ENCODE results near the gene ARHGAP23. TPM values are rescaled to one million over a fixed set of nuclear protein-coding genes. Genes with fewer than 3 reads are reported as not detected.

Gene ARHGAP23
- total RNA-seq, 1 experiment from 2014 or later, result 83.5 TPM

DNA sequence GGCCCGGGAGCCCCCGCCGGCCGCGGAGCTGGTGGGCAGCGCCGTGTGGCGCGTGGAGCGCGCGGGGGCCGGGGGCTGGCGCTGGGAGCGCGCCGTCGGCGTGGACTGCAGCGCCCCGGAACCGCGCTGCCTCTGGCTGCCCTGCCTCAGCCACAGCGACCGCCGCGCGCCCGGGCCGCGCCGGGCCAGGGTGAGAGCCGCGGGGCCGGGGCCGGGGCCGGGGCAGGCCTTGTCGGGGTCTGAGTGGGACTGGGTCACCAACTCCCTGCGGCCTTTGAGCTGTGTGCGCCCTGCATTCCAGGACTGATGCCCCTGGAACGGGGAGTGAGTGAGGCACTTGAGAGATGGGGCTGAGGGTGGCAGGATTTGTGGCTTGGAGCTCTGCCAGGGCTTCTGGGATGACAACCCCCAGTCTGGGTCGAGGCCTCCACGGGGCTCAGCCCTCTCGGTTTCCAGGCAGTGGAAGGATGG lies 25.7 kb downstream of the ARHGAP23 start:
- Mint-ChIP-seq H3K27me3 (ENCODE audit: insufficient read depth, unreplicated experiment) (peaks cover 8% of the 10 kb centered on the region), H3K9me3 (ENCODE audit: unreplicated experiment) (no peaks in the 10 kb centered on the region), H3K4me3 (ENCODE audit: unreplicated experiment) (peak overlapping the region; percentile 73), H3K36me3 (ENCODE audit: insufficient read depth, unreplicated experiment) (peaks cover 32% of the 10 kb centered on the region), H3K27ac (ENCODE audit: unreplicated experiment) (no peak overlapping the region), H3K4me1 (ENCODE audit: low read depth, unreplicated experiment) (peaks cover 46% of the 10 kb centered on the region)
- Histone ChIP-seq H3K4me1 (peaks cover 61% of the 10 kb centered on the region), H3K27me3 (replicated peaks; ENCODE audit: control insufficient read depth, insufficient read depth, low read length) (no peaks in the 10 kb centered on the region), H3K4me3 (ENCODE audit: low read depth, low read length) (peak overlapping the region; percentile 53), H3K9me3 (no peaks in the 10 kb centered on the region), H3K36me3 (ENCODE audit: control insufficient read depth, insufficient read depth, low read length) (no peaks in the 10 kb centered on the region)
- ChIA-PET POLR2A (no interaction called here), CTCF (interaction anchor here (1.1 kb wide), 1 partner anchor 105 kb away, joined by 4 read pairs; no protein-coding TSS in a partner anchor)
- intact Hi-C loops (cut with micrococcal nuclease; ENCODE audit: unreplicated experiment), result no loop called here
- TF ChIP-seq, protein P1, sequence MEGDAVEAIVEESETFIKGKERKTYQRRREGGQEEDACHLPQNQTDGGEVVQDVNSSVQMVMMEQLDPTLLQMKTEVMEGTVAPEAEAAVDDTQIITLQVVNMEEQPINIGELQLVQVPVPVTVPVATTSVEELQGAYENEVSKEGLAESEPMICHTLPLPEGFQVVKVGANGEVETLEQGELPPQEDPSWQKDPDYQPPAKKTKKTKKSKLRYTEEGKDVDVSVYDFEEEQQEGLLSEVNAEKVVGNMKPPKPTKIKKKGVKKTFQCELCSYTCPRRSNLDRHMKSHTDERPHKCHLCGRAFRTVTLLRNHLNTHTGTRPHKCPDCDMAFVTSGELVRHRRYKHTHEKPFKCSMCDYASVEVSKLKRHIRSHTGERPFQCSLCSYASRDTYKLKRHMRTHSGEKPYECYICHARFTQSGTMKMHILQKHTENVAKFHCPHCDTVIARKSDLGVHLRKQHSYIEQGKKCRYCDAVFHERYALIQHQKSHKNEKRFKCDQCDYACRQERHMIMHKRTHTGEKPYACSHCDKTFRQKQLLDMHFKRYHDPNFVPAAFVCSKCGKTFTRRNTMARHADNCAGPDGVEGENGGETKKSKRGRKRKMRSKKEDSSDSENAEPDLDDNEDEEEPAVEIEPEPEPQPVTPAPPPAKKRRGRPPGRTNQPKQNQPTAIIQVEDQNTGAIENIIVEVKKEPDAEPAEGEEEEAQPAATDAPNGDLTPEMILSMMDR (IDR thresholded peaks at IDR 0.05; ENCODE audit: insufficient read depth in 1 of 2, low read depth in 1 of 2, low read length in 1 of 2, severe bottlenecking in 1 of 2, unreplicated experiment in 1 of 2), result no peak
- BruUV-seq (replicated peaks), result no TSS peak
- no peak for DNase-seq

DNA sequence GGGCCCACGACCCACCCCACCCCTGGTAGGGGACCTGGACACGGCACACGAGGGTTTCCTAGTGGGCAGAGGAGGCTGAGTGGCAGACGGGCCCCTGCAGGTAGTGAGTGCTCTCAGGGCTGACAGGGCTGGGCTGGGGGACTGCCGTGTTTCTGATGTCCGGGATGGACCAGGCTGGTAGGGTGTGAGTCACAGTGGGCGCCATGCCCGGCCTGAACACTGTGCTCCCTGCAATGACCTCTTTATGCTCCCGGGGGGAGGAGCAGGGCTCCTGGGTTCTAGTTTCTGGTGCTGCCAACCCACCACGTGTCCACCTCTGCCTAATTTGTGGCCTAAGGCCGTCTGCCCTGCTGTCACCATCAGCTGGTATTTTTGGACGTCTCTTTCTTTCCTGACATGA lies 26.3 kb downstream of the ARHGAP23 start:
- Histone ChIP-seq H3K4me1 (peaks cover 56% of the 10 kb centered on the region), H3K27me3 (replicated peaks; ENCODE audit: control insufficient read depth, insufficient read depth, low read length) (no peaks in the 10 kb centered on the region)

DNA sequence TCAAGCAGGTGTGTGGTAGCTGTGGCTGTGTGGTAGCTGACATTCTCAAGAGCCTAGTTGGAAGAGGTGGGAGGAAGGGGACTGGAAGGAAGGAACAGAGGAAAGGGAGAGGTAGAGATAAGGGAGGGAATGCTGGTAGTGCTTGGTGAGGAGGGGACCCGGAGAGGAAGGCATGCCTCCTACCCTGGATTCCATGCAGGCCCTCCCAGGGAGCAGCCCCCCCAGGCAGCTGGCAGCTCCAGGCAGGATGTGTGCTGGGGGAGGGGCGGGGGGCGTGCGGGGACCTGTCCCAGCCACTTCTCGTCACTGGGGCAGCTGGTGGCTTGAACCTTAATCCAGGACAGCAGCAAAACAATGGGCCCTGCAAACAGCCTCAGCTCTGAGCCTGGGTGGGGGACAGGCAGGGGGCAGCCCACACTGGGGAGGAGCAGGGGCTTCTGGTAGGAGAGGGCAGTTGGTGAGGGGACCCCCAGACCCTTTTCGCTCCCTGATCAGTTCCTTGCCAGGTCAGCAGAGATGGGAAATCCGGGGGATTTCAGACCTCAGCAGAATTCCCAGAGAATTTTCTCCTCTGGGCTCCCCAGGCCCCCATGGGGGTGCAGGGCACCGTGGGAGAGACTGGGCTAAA lies 27.1 kb downstream of the ARHGAP23 start:
- peaks cover 36% of the 10 kb centered on the region for H3K36me3 Mint-ChIP-seq (ENCODE audit: insufficient read depth, unreplicated experiment)
- peak overlapping the region; percentile 73 for H3K4me3 Mint-ChIP-seq (ENCODE audit: unreplicated experiment)
- H3K27me3 Mint-ChIP-seq (ENCODE audit: insufficient read depth, unreplicated experiment), result peaks cover 8% of the 10 kb centered on the region
- intact Hi-C loops (cut with micrococcal nuclease; ENCODE audit: unreplicated experiment), result no loop called here
- no peak overlapping the region; the same call in 1 of the 2 replicates for H3K4me3 ChIP-seq (ENCODE audit: low read depth, low read length)
- no peaks in the 10 kb centered on the region for H3K9me3 Mint-ChIP-seq (ENCODE audit: unreplicated experiment)
- peaks cover 47% of the 10 kb centered on the region for H3K4me1 ChIP-seq
- H3K9me3 ChIP-seq, result no peaks in the 10 kb centered on the region
- no peaks in the 10 kb centered on the region for H3K27me3 ChIP-seq (replicated peaks; ENCODE audit: control insufficient read depth, insufficient read depth, low read length)
- no TSS peak for BruUV-seq (replicated peaks)
- CTCF ChIA-PET, result interaction anchor here (0.8 kb wide), 1 partner anchor 106 kb away, joined by 3 read pairs; no protein-coding TSS in a partner anchor
- DNase-seq, result peak in 1 of 2 experiments; percentile 71
- no peaks in the 10 kb centered on the region for H3K36me3 ChIP-seq (ENCODE audit: control insufficient read depth, insufficient read depth, low read length)
- TF ChIP-seq, protein P1 (IDR thresholded peaks at IDR 0.05; ENCODE audit: insufficient read depth in 1 of 2, low read depth in 1 of 2, low read length in 1 of 2, severe bottlenecking in 1 of 2, unreplicated experiment in 1 of 2), result no peak
- peak overlapping the region; percentile 75 for H3K27ac Mint-ChIP-seq (ENCODE audit: unreplicated experiment)
- POLR2A ChIA-PET, result interaction anchor here (0.5 to 1.0 kb wide), 2 partner anchors 13 to 1030 kb away, joined by 3 read pairs; no protein-coding TSS in a partner anchor
- H3K4me1 Mint-ChIP-seq (ENCODE audit: low read depth, unreplicated experiment), result peaks cover 35% of the 10 kb centered on the region

More for the DNA sequence above, 26.3 kb downstream of the ARHGAP23 start:
- Mint-ChIP-seq H3K4me1 (ENCODE audit: low read depth, unreplicated experiment) (peaks cover 41% of the 10 kb centered on the region), H3K27me3 (ENCODE audit: insufficient read depth, unreplicated experiment) (peaks cover 8% of the 10 kb centered on the region), H3K36me3 (ENCODE audit: insufficient read depth, unreplicated experiment) (peaks cover 32% of the 10 kb centered on the region), H3K4me3 (ENCODE audit: unreplicated experiment) (peak overlapping the region; percentile 73), H3K27ac (ENCODE audit: unreplicated experiment) (peak overlapping the region; percentile 75), H3K9me3 (ENCODE audit: unreplicated experiment) (no peaks in the 10 kb centered on the region)
- peak overlapping the region; percentile 53 for H3K4me3 ChIP-seq (ENCODE audit: low read depth, low read length)
- TF ChIP-seq, protein P1 (IDR thresholded peaks at IDR 0.05; ENCODE audit: insufficient read depth in 1 of 2, low read depth in 1 of 2, low read length in 1 of 2, severe bottlenecking in 1 of 2, unreplicated experiment in 1 of 2), result no peak
- ChIA-PET POLR2A (no interaction called here), CTCF (interaction anchor here (1.1 kb wide), 1 partner anchor 105 kb away, joined by 4 read pairs; no protein-coding TSS in a partner anchor)
- H3K36me3 ChIP-seq (ENCODE audit: control insufficient read depth, insufficient read depth, low read length), result no peaks in the 10 kb centered on the region
- no peak for DNase-seq
- H3K9me3 ChIP-seq, result no peaks in the 10 kb centered on the region
- BruUV-seq (replicated peaks), result no TSS peak
- intact Hi-C loops (cut with micrococcal nuclease; ENCODE audit: unreplicated experiment), result no loop called here
